ENCODE measurements around the gene STX11. TPM values are rescaled to one million over a fixed set of nuclear protein-coding genes. Genes with fewer than 3 reads are reported as not detected.
A peak's percentile ranks its signal among the peaks of the same experiment; 100 is the strongest.
"Not testable (repeated sequence)": the region's sequence is repeated elsewhere in the genome, so short reads cannot be mapped to it uniquely, and the experiment has no call there.

The STX11 gene
- total RNA-seq, 1 experiment from 2014 or later = 16.1 TPM

- no peaks in the 10 kb centered on the region for H3K4me1 ChIP-seq
- H3K27me3 ChIP-seq = no peaks in the 10 kb centered on the region
- DNase-seq = no peak
- H3K36me3 ChIP-seq = peaks cover 9% of the 10 kb centered on the region
- no peak overlapping the region for H3K4me3 ChIP-seq
- no peaks in the 10 kb centered on the region for H3K9me3 ChIP-seq (replicated peaks)
- no peak overlapping the region for H3K27ac ChIP-seq
Measured at GRCh38 chr6:144176043-144176442, 25.7 kb downstream of the STX11 start.

- Histone ChIP-seq H3K36me3 (peaks cover 2% of the 10 kb centered on the region; the same call in 1 of the 2 replicates), H3K27me3 (no peaks in the 10 kb centered on the region), H3K4me3 (no peak overlapping the region), H3K9me3 (replicated peaks) (no peaks in the 10 kb centered on the region), H3K27ac (no peak overlapping the region), H3K4me1 (no peaks in the 10 kb centered on the region)
- DNase-seq = no peak
Measured at GRCh38 chr6:144177726-144178125, 27.4 kb downstream of the STX11 start.

GRCh38 chr6:144178323-144178722 is 28.0 kb downstream of the STX11 start:
- H3K4me1 ChIP-seq = no peaks in the 10 kb centered on the region
- no peaks in the 10 kb centered on the region for H3K27me3 ChIP-seq
- H3K9me3 ChIP-seq (replicated peaks) = no peaks in the 10 kb centered on the region
- no peak overlapping the region for H3K4me3 ChIP-seq
- no peak overlapping the region for H3K27ac ChIP-seq
- peaks cover 2% of the 10 kb centered on the region; the same call in 1 of the 2 replicates for H3K36me3 ChIP-seq
- DNase-seq = no peak

GRCh38 chr6:144179237-144179636 is 28.9 kb downstream of the STX11 start:
- H3K4me1 ChIP-seq = no peaks in the 10 kb centered on the region
- DNase-seq = no peak
- H3K4me3 ChIP-seq = no peak overlapping the region
- H3K9me3 ChIP-seq (replicated peaks) = no peaks in the 10 kb centered on the region
- no peaks in the 10 kb centered on the region for H3K27me3 ChIP-seq
- no peak overlapping the region for H3K27ac ChIP-seq
- peaks cover 2% of the 10 kb centered on the region; the same call in 1 of the 2 replicates for H3K36me3 ChIP-seq

- DNase-seq = no peak
Measured at GRCh38 chr6:144179828-144180227, 29.5 kb downstream of the STX11 start.

GRCh38 chr6:144180354-144180753 is 30.0 kb downstream of the STX11 start:
- not testable (repeated sequence) for H3K27me3 ChIP-seq; H3K4me3 ChIP-seq; H3K4me1 ChIP-seq; H3K27ac ChIP-seq; DNase-seq; H3K9me3 ChIP-seq (replicated peaks); H3K36me3 ChIP-seq

More at GRCh38 chr6:144179828-144180227, 29.5 kb downstream of the STX11 start:
- no peaks in the 10 kb centered on the region for H3K9me3 ChIP-seq (replicated peaks)
- H3K36me3 ChIP-seq = no peaks in the 10 kb centered on the region; the same call in 1 of the 2 replicates
- H3K27me3 ChIP-seq = no peaks in the 10 kb centered on the region
- H3K27ac ChIP-seq = no peak overlapping the region
- H3K4me3 ChIP-seq = no peak overlapping the region
- no peaks in the 10 kb centered on the region for H3K4me1 ChIP-seq

GRCh38 chr6:144181639-144182038 is 31.3 kb downstream of the STX11 start:
- Histone ChIP-seq H3K36me3 (peaks cover 2% of the 10 kb centered on the region; the same call in 1 of the 2 replicates), H3K27ac (no peak overlapping the region), H3K4me1 (no peaks in the 10 kb centered on the region), H3K4me3 (no peak overlapping the region), H3K9me3 (replicated peaks) (no peaks in the 10 kb centered on the region), H3K27me3 (no peaks in the 10 kb centered on the region)
- no peak for DNase-seq

GRCh38 chr6:144184186-144184585 is 33.9 kb downstream of the STX11 start:
- not testable (repeated sequence) for H3K27ac ChIP-seq; DNase-seq; H3K4me3 ChIP-seq; H3K9me3 ChIP-seq (replicated peaks); H3K27me3 ChIP-seq
- H3K4me1 ChIP-seq = peaks cover 17% of the 10 kb centered on the region
- H3K36me3 ChIP-seq = peaks cover 18% of the 10 kb centered on the region

GRCh38 chr6:144185133-144185836 is 35.0 kb downstream of the STX11 start:
- Histone ChIP-seq H3K27ac (no peak overlapping the region), H3K27me3 (no peaks in the 10 kb centered on the region), H3K4me1 (peaks cover 25% of the 10 kb centered on the region), H3K4me3 (no peak overlapping the region), H3K9me3 (replicated peaks) (no peaks in the 10 kb centered on the region), H3K36me3 (peaks cover 18% of the 10 kb centered on the region)
- DNase-seq = no peak

GRCh38 chr6:144186817-144187625 is 36.7 kb downstream of the STX11 start:
- H3K27me3 ChIP-seq = no peaks in the 10 kb centered on the region
- H3K36me3 ChIP-seq = peaks cover 18% of the 10 kb centered on the region
- H3K4me1 ChIP-seq = peaks cover 39% of the 10 kb centered on the region
- no peaks in the 10 kb centered on the region for H3K9me3 ChIP-seq (replicated peaks)
- no peak overlapping the region; the same call in 1 of the 2 replicates for H3K27ac ChIP-seq
- no peak for DNase-seq
- H3K4me3 ChIP-seq = no peak overlapping the region

- Histone ChIP-seq H3K27ac (peak overlapping the region; percentile 99), H3K4me3 (no peak overlapping the region), H3K4me1 (peaks cover 43% of the 10 kb centered on the region), H3K36me3 (peaks cover 18% of the 10 kb centered on the region), H3K27me3 (no peaks in the 10 kb centered on the region), H3K9me3 (replicated peaks) (no peaks in the 10 kb centered on the region)
- peak in 1 of 2 experiments; percentile 90 for DNase-seq
Measured at GRCh38 chr6:144189351-144189750, 39.0 kb downstream of the STX11 start.

- peaks cover 43% of the 10 kb centered on the region for H3K4me1 ChIP-seq
- DNase-seq = peak in 1 of 2 experiments; percentile 61
Measured at GRCh38 chr6:144190080-144190479, 39.8 kb downstream of the STX11 start.

GRCh38 chr6:144190593-144190992 is 40.3 kb downstream of the STX11 start:
- DNase-seq = peak; percentile 85 to 96

More at GRCh38 chr6:144190080-144190479, 39.8 kb downstream of the STX11 start:
- peak overlapping the region; percentile 99 for H3K27ac ChIP-seq
- H3K4me3 ChIP-seq = no peak overlapping the region
- H3K36me3 ChIP-seq = peaks cover 18% of the 10 kb centered on the region
- no peaks in the 10 kb centered on the region for H3K9me3 ChIP-seq (replicated peaks)
- H3K27me3 ChIP-seq = no peaks in the 10 kb centered on the region

GRCh38 chr6:144193181-144193580 is 42.9 kb downstream of the STX11 start:
- Histone ChIP-seq H3K36me3 (peaks cover 7% of the 10 kb centered on the region; the same call in 1 of the 2 replicates), H3K4me3 (no peak overlapping the region), H3K9me3 (replicated peaks) (peaks cover under 1% of the 10 kb centered on the region; the same call in 1 of the 2 replicates), H3K27me3 (no peaks in the 10 kb centered on the region), H3K27ac (no peak overlapping the region), H3K4me1 (peaks cover 41% of the 10 kb centered on the region)
- peak in 1 of 2 experiments; percentile 9 for DNase-seq

More at GRCh38 chr6:144190593-144190992, 40.3 kb downstream of the STX11 start:
- Histone ChIP-seq H3K27ac (peak overlapping the region; percentile 99), H3K4me3 (peak overlapping the region; percentile 45), H3K36me3 (peaks cover 18% of the 10 kb centered on the region), H3K27me3 (no peaks in the 10 kb centered on the region), H3K4me1 (peaks cover 43% of the 10 kb centered on the region), H3K9me3 (replicated peaks) (no peaks in the 10 kb centered on the region; the same call in 1 of the 2 replicates)

GRCh38 chr6:144194293-144194810 is 44.0 kb downstream of the STX11 start:
- H3K36me3 ChIP-seq = peaks cover 5% of the 10 kb centered on the region; the same call in 1 of the 2 replicates
- peak overlapping the region; percentile 15; the same call in 1 of the 2 replicates for H3K27ac ChIP-seq
- H3K4me3 ChIP-seq = no peak overlapping the region
- H3K4me1 ChIP-seq = peaks cover 29% of the 10 kb centered on the region
- no peaks in the 10 kb centered on the region for H3K27me3 ChIP-seq
- peaks cover 7% of the 10 kb centered on the region; the same call in 1 of the 2 replicates for H3K9me3 ChIP-seq (replicated peaks)
- peak; percentile 33 to 54 for DNase-seq
